Gastrocnemius medialis (tissue), 4 donors: ENCODE measurements around the gene CXCR3.
"Not testable (repeated sequence)": the region's sequence is repeated elsewhere in the genome, so short reads cannot be mapped to it uniquely, and the experiment has no call there.

ENCODE experiments used
- CTCF ChIP-seq, 5 experiments: fragments of 450-650 bp in 3 of 5; fragments of 200-600 bp in 2 of 5; sonication (generic) in 2 of 5; IDR thresholded peaks in 4 of 5; conservative IDR thresholded peaks in 1 of 5; 1 replicate in 4 of 5; 2 replicates in 1 of 5; pipeline ENCODE4 v1.5.1; 2016 to 2019; ENCODE audit warnings: antibody characterized with exemption in 5 of 5, mild to moderate bottlenecking in 3 of 5, moderate library complexity in 3 of 5
- POLR2A ChIP-seq, 2 donors: fragments of 450-650 bp; IDR thresholded peaks; one replicate each; pipeline ENCODE4 v1.6.1; 2017; ENCODE audit warnings: antibody characterized with exemption in 2 of 2, mild to moderate bottlenecking in 2 of 2, moderate library complexity in 2 of 2

- not testable (repeated sequence) for TF ChIP-seq CTCF (IDR thresholded peaks at IDR 0.05 in 4 of 5, conservative IDR thresholded peaks at IDR 0.05 in 1 of 5); POLR2A (IDR thresholded peaks at IDR 0.05)
These were observed 25.1 kb downstream of the CXCR3 start for GRCh38 chrX:71593210-71593609.
